HCEC 1CT (cell line): ENCODE results near the gene DTWD2.
"Not testable (repeated sequence)": the region's sequence is repeated elsewhere in the genome, so short reads cannot be mapped to it uniquely, and the experiment has no call there.

Experiments used
- DNase-seq: peaks from one replicate; pipeline ENCODE4 v3.0.0-alpha.2; 2017

The DTWD2 gene

DNA sequence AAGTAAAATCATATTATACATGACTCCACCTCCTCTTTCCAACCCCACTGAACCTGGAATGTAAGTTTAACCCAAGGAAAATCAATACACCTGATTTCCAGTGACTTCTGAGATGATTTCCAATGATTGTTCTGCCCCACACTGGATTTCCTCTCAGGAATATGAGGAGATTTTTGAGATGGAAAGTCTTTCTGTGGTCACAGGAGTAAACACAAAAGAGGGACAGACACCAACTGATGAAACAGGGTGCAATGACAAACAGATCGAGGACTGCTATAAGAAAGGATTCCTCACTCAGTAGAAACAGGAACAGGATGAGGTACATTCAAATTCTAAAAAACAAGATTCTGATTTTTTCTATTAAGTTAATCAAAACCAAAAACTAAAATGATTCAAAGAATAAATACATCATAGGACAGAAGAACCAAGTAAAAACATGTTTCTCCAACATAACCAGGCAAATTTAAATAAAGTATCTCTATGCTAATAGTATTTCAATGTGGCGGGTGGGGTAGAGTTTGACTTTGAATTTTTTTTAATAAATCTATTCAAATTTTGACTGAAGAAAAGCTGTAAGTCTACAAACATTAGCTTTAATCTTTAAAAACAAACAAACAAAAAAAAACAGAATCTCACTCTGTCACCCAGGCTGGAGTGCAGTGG, 42.1 kb downstream of the DTWD2 start:
- no peak for DNase-seq

DNA sequence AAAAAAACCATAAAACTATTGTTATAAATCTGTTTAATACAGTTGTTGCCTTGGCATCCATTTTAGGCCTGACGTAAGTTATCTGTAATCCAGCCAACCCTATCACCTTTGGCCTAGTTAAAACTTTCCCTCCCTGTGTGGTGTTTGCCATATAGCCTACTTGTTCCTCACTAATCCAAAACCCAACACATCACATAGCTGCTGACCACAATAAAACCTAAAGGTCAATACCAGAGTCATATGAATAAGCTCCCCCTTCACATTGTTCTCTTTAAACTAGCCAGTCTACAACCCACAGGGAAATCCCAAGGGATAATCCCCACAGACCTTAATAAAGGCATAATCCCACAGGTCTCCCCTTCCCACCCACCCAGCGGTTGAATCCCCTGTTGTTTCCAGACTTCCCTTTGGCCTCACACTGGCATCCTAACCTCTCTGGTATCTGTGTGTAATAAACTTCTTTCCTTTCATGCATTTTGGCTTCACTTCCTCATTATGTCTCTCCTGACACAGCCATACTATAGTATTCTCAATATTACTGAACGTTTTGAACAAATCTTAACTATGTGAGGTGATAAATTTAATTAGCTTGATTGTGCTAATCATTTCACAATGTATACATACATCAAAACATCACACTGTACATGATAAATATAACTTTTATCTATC, 50.8 kb downstream of the DTWD2 start:
- no peak for DNase-seq

GRCh38 chr5:118933703-118934102, 54.6 kb downstream of the DTWD2 start:
- DNase-seq = no peak

- DNase-seq = no peak
These were observed 56.8 kb downstream of the DTWD2 start for GRCh38 chr5:118931564-118931963.

GRCh38 chr5:118924006-118924389, 64.3 kb downstream of the DTWD2 start:
- DNase-seq = no peak

DNA sequence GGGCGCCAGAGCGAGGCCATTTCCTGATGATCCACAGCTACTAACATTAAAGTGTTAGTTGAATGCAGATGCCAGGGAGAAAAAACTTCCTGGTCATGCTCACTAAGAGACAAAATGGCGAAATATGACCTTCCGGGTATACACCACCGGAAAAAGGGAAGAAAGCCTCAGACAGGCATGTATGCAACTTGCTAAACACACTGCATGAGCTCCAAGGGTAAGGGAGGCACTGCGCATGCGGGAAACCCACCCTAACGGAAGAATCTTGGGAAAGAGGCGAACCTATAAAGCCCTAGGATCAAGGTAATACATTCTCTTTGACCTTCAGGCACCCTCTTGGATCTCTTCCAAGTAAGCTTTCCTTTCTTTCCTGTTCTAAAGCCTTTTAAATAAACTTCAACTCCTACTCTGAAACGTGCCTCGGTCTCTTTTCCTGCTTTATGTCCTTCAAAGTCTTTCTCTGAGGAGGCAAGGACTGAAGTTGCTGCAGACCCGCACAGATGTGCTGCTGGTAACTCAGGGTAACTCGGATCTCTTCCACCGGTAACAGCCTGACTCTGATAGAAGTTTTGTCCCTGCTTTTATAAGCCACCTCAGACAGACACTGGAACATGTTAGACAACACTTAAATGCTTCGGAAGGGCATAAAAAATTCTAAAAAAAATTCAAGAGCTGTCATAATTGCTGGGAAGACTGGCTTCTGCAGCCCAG, 64.9 kb downstream of the DTWD2 start:
- DNase-seq = no peak

DNA sequence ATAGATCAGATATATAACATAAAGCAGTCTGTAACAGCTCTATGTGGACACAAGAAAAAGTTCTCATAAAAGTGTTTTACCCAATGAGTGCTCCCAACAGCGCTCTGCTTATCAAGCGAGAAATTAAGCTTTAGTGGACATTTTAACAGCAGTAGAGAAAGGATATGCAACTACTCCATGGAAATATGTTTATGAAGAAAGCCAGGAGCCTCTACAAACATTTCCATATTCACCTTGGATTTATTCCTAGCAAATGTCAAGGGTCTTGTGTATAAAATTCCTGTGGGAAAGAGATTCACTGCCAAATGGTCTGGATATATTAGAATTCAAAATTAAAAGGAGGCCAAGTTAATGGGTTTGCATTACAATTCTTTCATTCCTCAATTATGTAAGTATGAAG, 66.5 kb downstream of the DTWD2 start:
- no peak for DNase-seq

DNA sequence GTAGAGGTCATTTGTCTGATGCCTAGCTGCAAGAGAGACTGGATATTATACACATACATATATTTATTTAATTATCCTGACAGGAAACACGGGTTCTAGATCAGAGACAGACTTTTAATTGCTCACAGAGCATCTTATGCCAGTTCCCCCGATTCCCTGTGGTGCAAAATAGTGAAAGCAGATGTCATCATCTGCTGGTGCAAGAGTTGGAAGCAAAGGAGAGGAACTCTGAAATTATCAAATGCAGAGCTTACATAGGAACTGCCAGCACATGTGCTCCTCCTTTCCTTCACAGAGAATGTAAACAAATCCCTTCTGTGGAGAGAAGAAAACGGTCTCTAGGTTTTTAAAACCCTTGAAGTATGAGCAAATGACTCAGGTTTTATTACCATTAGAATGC, 69.3 kb downstream of the DTWD2 start:
- DNase-seq = no peak

- DNase-seq = no peak
These were observed 70.1 kb downstream of the DTWD2 start for GRCh38 chr5:118918232-118918631.

DNA sequence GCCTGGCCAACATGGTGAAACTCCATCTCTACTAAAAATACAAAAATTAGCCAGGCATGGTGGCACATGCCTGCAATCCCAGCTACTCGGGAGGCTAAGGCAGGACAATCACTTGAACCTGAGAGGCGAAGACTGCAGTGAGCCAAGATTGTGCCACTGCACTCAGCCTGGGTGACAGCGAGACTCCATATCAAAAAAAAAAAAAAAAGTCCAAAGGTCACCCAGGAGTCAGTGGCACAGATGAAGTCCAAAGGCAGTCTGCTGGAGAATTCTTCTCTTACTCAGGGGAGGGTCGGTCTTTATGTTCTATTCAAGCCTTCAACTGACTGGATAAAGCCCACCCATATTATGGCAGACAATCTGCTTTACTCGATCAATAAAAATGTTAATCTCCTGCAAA, 80.8 kb downstream of the DTWD2 start:
- not testable (repeated sequence) for DNase-seq

DNA sequence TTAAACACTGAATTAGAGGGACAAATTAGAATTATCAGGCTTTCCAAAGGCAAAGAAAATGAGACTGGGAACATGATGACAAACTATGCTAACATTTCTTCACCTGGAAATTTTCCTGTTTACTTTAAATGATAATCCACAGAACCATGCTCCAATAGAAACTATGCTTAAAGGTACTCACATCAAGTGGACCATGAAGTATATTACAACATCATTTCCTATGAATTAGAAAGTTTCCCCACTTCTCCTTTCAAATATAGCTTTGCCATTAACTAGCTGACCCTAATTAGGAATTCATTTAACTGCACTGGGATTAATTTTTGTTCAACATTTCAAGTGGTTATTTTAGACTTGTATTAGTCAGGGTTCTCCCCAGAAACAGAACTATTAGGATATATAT, 81.4 kb downstream of the DTWD2 start:
- no peak for DNase-seq

DNA sequence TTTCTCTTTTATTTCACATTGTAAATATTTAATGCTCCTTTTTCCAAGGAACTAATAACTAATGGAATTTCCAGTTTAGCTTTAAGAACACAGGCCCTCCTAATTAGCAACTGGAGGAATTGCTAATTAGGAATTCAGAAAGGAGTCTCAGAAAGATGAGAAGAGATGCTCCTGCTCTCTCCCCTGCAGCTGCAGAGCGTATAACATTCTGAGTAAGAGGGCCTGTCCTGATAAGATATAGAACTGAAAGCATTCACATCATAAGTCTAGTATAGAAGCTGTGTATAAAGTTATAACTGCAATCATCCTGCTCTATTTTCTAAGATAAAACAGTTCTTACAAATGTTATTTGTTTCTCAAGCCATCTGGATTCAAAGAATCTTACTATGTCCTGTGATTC, 83.2 kb downstream of the DTWD2 start:
- DNase-seq = no peak

GRCh38 chr5:118902656-118903438, 85.5 kb downstream of the DTWD2 start:
- peak; percentile 40 for DNase-seq

DNA sequence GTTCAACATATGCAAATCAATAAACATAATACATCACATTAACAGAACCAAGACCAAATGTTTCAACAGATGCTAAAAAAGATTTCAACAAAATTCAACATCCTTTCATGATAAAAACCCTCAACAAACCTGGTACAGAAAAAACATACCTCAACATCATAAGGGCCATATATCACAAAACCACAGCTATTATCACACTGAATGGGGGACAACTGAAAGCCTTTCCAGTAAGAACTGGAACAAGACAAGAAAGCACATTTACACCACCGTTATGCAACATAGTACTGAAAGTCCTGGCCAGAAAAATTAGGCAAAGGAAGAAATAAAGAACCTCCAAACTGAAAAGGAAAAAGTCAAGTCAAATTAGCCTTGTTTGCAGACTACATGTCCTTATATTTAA, 93.6 kb downstream of the DTWD2 start:
- DNase-seq = no peak

DNA sequence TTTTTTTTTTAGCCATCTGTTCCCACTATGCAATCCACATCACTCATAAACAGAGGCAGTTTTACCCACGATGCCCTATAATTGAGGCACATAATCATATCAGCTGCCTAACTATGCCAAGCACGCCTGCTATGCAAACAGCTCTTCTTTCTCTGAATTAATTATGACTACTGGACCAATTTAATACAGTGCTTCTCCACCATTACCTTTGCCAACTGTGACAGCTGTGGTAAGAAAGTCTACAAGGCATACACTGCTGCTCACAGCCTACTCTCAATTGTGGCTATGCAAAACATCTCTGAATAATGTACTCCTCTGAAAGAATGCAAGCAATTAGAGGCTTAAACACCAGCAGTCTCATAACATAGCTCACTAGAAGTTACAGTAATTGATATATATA, 97.1 kb downstream of the DTWD2 start:
- no peak for DNase-seq

GRCh38 chr5:118889165-118889564, 99.2 kb downstream of the DTWD2 start:
- no peak for DNase-seq

GRCh38 chr5:118888556-118888955, 99.8 kb downstream of the DTWD2 start:
- no peak for DNase-seq

DNA sequence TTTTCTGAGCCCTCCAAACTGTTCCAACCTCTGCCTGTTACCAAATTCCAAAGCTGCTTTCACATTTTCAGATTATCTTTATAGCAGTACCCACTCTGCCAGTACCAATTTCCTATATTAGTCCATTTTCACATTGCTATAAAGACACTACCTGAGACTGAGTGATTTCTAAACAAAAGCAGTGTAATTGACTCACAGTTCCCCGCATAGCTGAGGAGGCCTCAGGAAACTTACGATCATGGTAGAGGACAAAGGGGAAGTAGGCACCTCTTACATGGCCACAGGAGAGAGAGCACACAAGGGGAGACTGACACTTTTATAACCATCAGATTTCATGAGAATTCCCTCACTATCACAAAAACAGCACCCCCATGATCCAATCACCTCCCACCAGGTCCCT, 105.0 kb downstream of the DTWD2 start:
- DNase-seq = no peak

- no peak for DNase-seq
These were observed 105.7 kb downstream of the DTWD2 start for GRCh38 chr5:118882666-118883065.

DNA sequence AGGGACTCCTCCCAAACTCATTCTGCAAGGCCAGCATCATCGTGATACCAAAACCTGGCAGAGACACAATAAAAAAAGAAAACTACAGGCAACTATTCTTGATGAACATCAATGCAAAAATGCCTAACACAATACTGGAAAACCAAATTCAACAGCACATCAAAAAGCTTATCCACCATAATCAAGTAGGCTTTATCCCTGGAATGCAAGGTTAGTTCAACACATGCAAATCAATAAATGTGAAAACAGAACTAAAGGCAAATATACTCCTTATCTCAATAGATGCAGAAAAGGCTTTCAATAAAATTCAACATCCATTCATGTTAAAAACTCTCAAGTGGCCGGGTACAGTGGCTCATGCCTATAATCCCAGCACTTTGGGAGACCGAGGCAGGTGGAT, 111.5 kb downstream of the DTWD2 start:
- DNase-seq = not testable (repeated sequence)

DNA sequence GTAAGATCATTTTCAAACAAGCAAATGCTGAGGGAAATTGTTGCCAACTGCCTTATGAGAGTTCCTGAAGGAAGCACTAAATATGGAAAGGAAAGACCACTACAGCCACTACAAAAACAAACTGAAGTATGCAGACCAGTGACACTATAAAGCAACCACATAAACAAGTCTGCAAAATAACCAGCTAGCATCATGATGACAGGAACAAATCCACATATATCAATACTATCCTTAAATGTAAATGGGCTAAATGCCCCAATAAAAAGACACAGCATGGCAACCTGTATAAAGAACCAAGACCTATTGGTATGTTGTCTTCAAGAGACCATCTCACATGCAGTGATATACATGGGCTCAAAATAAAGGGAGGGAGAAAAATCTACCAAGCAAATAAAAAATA, 113.2 kb downstream of the DTWD2 start:
- no peak for DNase-seq

- no peak for DNase-seq
These were observed 114.9 kb downstream of the DTWD2 start for GRCh38 chr5:118873417-118873816.

DNA sequence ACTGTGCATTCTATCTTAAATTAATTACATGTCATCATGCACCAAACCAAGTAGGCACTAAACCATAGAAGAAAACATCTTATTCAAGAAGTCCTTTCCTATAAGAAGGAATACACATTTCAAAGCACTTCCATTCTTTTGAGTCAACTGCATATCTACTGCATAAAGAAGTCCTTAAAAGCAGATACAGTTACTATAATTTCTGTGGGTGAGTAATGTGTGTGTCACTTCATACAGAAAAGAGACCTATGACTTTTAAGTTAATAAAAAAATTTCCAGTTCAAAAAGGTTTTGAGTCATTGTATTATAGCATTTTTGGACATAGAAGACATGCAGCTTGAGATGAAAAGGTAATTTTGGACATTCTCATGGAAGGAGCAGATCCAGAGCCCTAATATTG, 125.0 kb downstream of the DTWD2 start:
- peak; percentile 86 for DNase-seq

DNA sequence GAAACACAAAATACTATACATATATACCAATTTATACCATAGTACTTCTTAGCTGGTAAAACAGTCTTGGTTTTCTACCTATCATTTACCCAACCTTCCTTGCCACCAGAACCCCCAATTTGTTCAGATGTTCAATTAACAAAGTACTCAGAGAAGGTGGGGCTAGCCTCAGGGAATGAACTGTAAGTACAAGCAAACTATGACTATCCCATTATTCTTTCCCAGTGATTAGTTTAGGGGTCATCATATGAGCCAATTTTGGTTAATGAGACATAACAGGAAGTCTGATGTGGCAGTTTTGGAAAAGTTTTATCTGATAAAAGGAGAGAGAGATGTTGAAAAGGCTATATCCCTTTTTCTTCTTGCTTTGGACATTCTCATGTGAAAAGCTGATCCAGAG, 125.8 kb downstream of the DTWD2 start:
- peak; percentile 77 for DNase-seq
